Liver (tissue), 9 donors: Measurements from ENCODE around the gene STOX1. TPM values are rescaled to one million over a fixed set of nuclear protein-coding genes. Genes with fewer than 3 reads are reported as not detected.

Source experiments
- DNase-seq: peaks from one replicate; pipeline ENCODE4 v3.0.0-alpha.2; 2017; ENCODE audit warnings: low spot score
- H3K27ac ChIP-seq, 2 donors: one replicate each; pipeline ENCODE4 v1.7.0; 2013; ENCODE audit warnings: inconsistent platforms in 2 of 2, low read length in 2 of 2, control low read depth in 1 of 2, low read depth in 1 of 2, mild to moderate bottlenecking in 1 of 2
- H3K27me3 ChIP-seq, 4 donors: one replicate each; pipeline versions ENCODE4 v1.6.1 to v1.7.0; 2013; ENCODE audit warnings: low read length in 3 of 4, inconsistent platforms in 1 of 4, mild to moderate bottlenecking in 1 of 4, moderate library complexity in 1 of 4; ENCODE audit not compliant: control insufficient read depth in 4 of 4, insufficient read depth in 4 of 4
- H3K36me3 ChIP-seq, 4 donors: one replicate each; pipeline versions ENCODE4 v1.6.1 to v1.7.0; 2013; ENCODE audit warnings: low read length in 3 of 4, mild to moderate bottlenecking in 3 of 4, low read depth in 1 of 4, moderate library complexity in 1 of 4; ENCODE audit not compliant: control insufficient read depth in 4 of 4, insufficient read depth in 3 of 4
- H3K4me1 ChIP-seq, 4 donors: one replicate each; pipeline versions ENCODE4 v1.6.1 to v1.7.0; 2013; ENCODE audit warnings: low read length in 3 of 4, mild to moderate bottlenecking in 3 of 4, moderate library complexity in 1 of 4; ENCODE audit not compliant: control insufficient read depth in 4 of 4, insufficient read depth in 4 of 4
- H3K4me3 ChIP-seq, 3 donors: one replicate each; pipeline versions ENCODE4 v1.6.1 to v1.7.0; 2013; ENCODE audit warnings: low read length in 3 of 3, control low read depth in 1 of 3, low read depth in 1 of 3, mild to moderate bottlenecking in 1 of 3
- H3K9ac ChIP-seq, 2 donors: one replicate each; pipeline ENCODE4 v1.7.0; 2013; ENCODE audit warnings: low read length in 2 of 2, mild to moderate bottlenecking in 2 of 2, moderate library complexity in 2 of 2, control low read depth in 1 of 2, low read depth in 1 of 2
- H3K9me3 ChIP-seq, 4 donors: one replicate each; pipeline versions ENCODE4 v1.6.1 to v1.7.0; 2013; ENCODE audit warnings: low read length in 3 of 4; ENCODE audit not compliant: control insufficient read depth in 4 of 4
- ATF3 ChIP-seq: IDR thresholded peaks from 2 replicates; pipeline ENCODE4 v1.6.1; 2016; ENCODE audit warnings: antibody characterized with exemption
- CTCF ChIP-seq: fragments of 150-350 bp; IDR thresholded peaks from 2 replicates; pipeline ENCODE4 v1.5.1; 2017; ENCODE audit warnings: improper control_type of control experiment, low read depth, low read length; ENCODE audit not compliant: missing input control
- EGR1 ChIP-seq, 2 donors: IDR thresholded peaks; 2 replicates each; pipeline ENCODE4 v1.6.1; 2016 to 2018; ENCODE audit warnings: antibody characterized with exemption in 2 of 2, low read depth in 2 of 2
- FOXA1 ChIP-seq: IDR thresholded peaks from 2 replicates; pipeline ENCODE4 v1.6.1; 2016; ENCODE audit warnings: antibody characterized with exemption
- FOXA2 ChIP-seq: IDR thresholded peaks from 2 replicates; pipeline ENCODE4 v1.6.1; 2016; ENCODE audit warnings: antibody characterized with exemption
- GABPA ChIP-seq, 2 donors: IDR thresholded peaks in 1 of 2; conservative IDR thresholded peaks in 1 of 2; 2 replicates each; pipeline ENCODE4 v1.6.1; 2016; ENCODE audit warnings: antibody characterized with exemption in 2 of 2, mild to moderate bottlenecking in 1 of 2, moderate library complexity in 1 of 2
- HNF4A ChIP-seq, 2 donors: conservative IDR thresholded peaks; 2 replicates each; pipeline ENCODE4 v1.6.1; 2016; ENCODE audit warnings: antibody characterized with exemption in 2 of 2, mild to moderate bottlenecking in 2 of 2
- HNF4G ChIP-seq: IDR thresholded peaks from 2 replicates; pipeline ENCODE4 v1.6.1; 2016; ENCODE audit warnings: antibody characterized with exemption
- JUND ChIP-seq, 2 donors: IDR thresholded peaks; 2 replicates each; pipeline ENCODE4 v1.6.1; 2016; ENCODE audit warnings: antibody characterized with exemption in 2 of 2
- NR2F2 ChIP-seq: IDR thresholded peaks from 2 replicates; pipeline ENCODE4 v1.6.1; 2016; ENCODE audit warnings: antibody characterized with exemption
- RAD21 ChIP-seq, 2 donors: IDR thresholded peaks; 2 replicates each; pipeline ENCODE4 v1.6.1; 2016; ENCODE audit warnings: antibody characterized with exemption in 2 of 2, mild to moderate bottlenecking in 2 of 2
- RXRA ChIP-seq, 2 donors: IDR thresholded peaks; 2 replicates each; pipeline ENCODE4 v1.6.1; 2017 to 2018; ENCODE audit warnings: antibody characterized with exemption in 2 of 2, mild to moderate bottlenecking in 1 of 2
- SP1 ChIP-seq: IDR thresholded peaks from 2 replicates; pipeline ENCODE4 v1.6.1; 2018; ENCODE audit warnings: antibody characterized with exemption, mild to moderate bottlenecking
- TAF1 ChIP-seq: conservative IDR thresholded peaks from 2 replicates; pipeline ENCODE4 v1.6.1; 2016; ENCODE audit warnings: antibody characterized with exemption, mild to moderate bottlenecking
- YY1 ChIP-seq: IDR thresholded peaks from 2 replicates; pipeline ENCODE4 v1.6.1; 2016; ENCODE audit warnings: antibody characterized with exemption, mild to moderate bottlenecking
- ZBTB33 ChIP-seq: IDR thresholded peaks from 2 replicates; pipeline ENCODE4 v1.6.1; 2016; ENCODE audit warnings: antibody characterized with exemption
- WGBS: extraction: QIAGEN DNeasy Blood & Tissue Kit; methylation state at CpG from one replicate; pipeline ENCODE4 v1.1.7; 2013; 5-methylcytosine and 5-hydroxymethylcytosine counted together
- polyA plus RNA-seq, 2 donors: library from polyadenylated mRNA; stranded (reverse) in 1 of 2; unstranded in 1 of 2; fragments of 200-250 nt in 1 of 2; fragments of >200 nt in 1 of 2; fragmentation: Nextera tagmentation in 1 of 2; extraction: Ambion mirVana in 1 of 2; gene quantifications; one replicate each; pipeline versions ENCODE4 v1.2.1 to v1.2.3, GENCODE V29; 2013 to 2015
- total RNA-seq, 2 donors: library from RNA; depleted of rRNA; stranded (reverse); fragments of >200 nt; gene quantifications; one replicate each; pipeline ENCODE4 v1.2.3, GENCODE V29; 2014
- TF ChIP-seq, protein P1 (sequence below): IDR thresholded peaks from 2 replicates; pipeline ENCODE4 v1.6.1; 2016; ENCODE audit warnings: antibody characterized with exemption, mild to moderate bottlenecking
- donor health status: healthy.
- donor health status: healthy.
- donor health status: healthy.
- donor health status: healthy.
- donor health status: healthy.

The STOX1 gene
- total and polyA plus RNA-seq, 4 donors: 0.18 to 2.6 (median 0.33) TPM; not detected in 1

DNA sequence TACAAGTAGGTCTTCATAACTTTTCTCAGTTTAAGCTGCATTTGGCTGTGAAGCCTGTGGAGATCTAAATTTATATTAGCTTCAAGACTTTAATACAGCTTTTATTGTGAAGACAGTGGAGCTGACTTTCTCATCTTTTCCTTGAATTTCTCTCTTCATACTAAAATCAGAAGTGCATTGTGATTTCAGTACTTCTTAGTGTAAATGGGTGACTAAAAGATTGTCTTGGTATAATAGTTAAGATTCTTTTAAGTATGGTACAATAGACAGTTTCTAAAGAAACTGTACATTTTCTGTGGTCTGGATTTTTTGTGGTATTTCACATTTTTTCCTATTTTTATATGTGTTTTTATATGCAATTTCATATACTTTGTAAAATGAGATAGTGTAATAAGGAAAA, 107.7 kb downstream of the STOX1 start:
- Histone ChIP-seq H3K27me3 (no peaks in the 10 kb centered on the region), H3K9ac (no peak overlapping the region), H3K4me1 (peaks cover 0 to 19% (median 9%) of the 10 kb centered on the region in 4 donors), H3K36me3 (peaks cover 4 to 10% (median 6%) of the 10 kb centered on the region in 4 donors), H3K9me3 (no peaks in the 10 kb centered on the region), H3K4me3 (no peak overlapping the region), H3K27ac (no peak overlapping the region)
- TF ChIP-seq CTCF: no peak
- TF ChIP-seq, protein P1, sequence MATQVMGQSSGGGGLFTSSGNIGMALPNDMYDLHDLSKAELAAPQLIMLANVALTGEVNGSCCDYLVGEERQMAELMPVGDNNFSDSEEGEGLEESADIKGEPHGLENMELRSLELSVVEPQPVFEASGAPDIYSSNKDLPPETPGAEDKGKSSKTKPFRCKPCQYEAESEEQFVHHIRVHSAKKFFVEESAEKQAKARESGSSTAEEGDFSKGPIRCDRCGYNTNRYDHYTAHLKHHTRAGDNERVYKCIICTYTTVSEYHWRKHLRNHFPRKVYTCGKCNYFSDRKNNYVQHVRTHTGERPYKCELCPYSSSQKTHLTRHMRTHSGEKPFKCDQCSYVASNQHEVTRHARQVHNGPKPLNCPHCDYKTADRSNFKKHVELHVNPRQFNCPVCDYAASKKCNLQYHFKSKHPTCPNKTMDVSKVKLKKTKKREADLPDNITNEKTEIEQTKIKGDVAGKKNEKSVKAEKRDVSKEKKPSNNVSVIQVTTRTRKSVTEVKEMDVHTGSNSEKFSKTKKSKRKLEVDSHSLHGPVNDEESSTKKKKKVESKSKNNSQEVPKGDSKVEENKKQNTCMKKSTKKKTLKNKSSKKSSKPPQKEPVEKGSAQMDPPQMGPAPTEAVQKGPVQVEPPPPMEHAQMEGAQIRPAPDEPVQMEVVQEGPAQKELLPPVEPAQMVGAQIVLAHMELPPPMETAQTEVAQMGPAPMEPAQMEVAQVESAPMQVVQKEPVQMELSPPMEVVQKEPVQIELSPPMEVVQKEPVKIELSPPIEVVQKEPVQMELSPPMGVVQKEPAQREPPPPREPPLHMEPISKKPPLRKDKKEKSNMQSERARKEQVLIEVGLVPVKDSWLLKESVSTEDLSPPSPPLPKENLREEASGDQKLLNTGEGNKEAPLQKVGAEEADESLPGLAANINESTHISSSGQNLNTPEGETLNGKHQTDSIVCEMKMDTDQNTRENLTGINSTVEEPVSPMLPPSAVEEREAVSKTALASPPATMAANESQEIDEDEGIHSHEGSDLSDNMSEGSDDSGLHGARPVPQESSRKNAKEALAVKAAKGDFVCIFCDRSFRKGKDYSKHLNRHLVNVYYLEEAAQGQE: no peak
- no peak for TF ChIP-seq SP1
- no peak for TF ChIP-seq RAD21 (IDR thresholded peaks at IDR 0.05)
- no peak for DNase-seq

GRCh38 chr10:68938117-68938516, 110.8 kb downstream of the STOX1 start:
- H3K9ac ChIP-seq: no peak overlapping the region
- H3K36me3 ChIP-seq: peaks cover 5 to 20% (median 10%) of the 10 kb centered on the region in 4 donors
- H3K9me3 ChIP-seq: no peaks in the 10 kb centered on the region
- H3K27me3 ChIP-seq: no peaks in the 10 kb centered on the region
- TF ChIP-seq CTCF (no peak), EGR1 (IDR thresholded peaks at IDR 0.05; ENCODE audit: low read depth in 2 of 2) (no peak), FOXA1 (no peak), NR2F2 (no peak), RAD21 (IDR thresholded peaks at IDR 0.05) (no peak), YY1 (no peak), SP1 (no peak), GABPA (IDR thresholded peaks at IDR 0.05 in 1 of 2, conservative IDR thresholded peaks at IDR 0.05 in 1 of 2) (no peak), JUND (IDR thresholded peaks at IDR 0.05) (no peak), ZBTB33 (no peak), TAF1 (no peak), ATF3 (no peak), RXRA (IDR thresholded peaks at IDR 0.05) (no peak), HNF4G (no peak), HNF4A (conservative IDR thresholded peaks at IDR 0.05) (no peak), FOXA2 (no peak)
- TF ChIP-seq, protein P1: no peak
- WGBS: 57% methylated on average over 2 of the region's 2 CpGs
- DNase-seq: no peak
- peak overlapping the region; percentile 3 to 18 for H3K27ac ChIP-seq
- H3K4me1 ChIP-seq: peaks cover 0 to 16% (median 9%) of the 10 kb centered on the region in 4 donors
- H3K4me3 ChIP-seq: no peak overlapping the region
